Stimulated activated CD4-positive, alpha-beta T cell treated with anti-CD3 and anti-CD28 coated beads, Interleukin-15, amount 100 ng/mL, for 48 hours (primary cell): ENCODE results near the gene TAOK1.
"Not testable (repeated sequence)": the region's sequence is repeated elsewhere in the genome, so short reads cannot be mapped to it uniquely, and the experiment has no call there.

Source experiments
- DNase-seq, 2 donors: peaks; one replicate each; pipeline ENCODE4 v3.0.0-alpha.2; 2020; ENCODE audit warnings: low read depth in 2 of 2

The TAOK1 gene

GRCh38 chr17:29389982-29390850 lies at the start of gene TAOK1:
Gene TAOK1 (plus strand): TSS chr17:29390363. CDS start chr17:29451549, 61,186 bp downstream.
- peak; percentile 97 to 98 for DNase-seq

GRCh38 chr17:29341726-29342125 lies 48.4 kb upstream of the TAOK1 start:
- DNase-seq, result no peak

- no peak for DNase-seq
Observed at GRCh38 chr17:29342158-29342765, 47.9 kb upstream of the TAOK1 start.

GRCh38 chr17:29344201-29344856 lies 45.8 kb upstream of the TAOK1 start:
- no peak for DNase-seq

- no peak for DNase-seq
Observed at GRCh38 chr17:29345066-29345465, 45.1 kb upstream of the TAOK1 start.

- not testable (repeated sequence) for DNase-seq
Observed at GRCh38 chr17:29345470-29345869, 44.7 kb upstream of the TAOK1 start.

- no peak for DNase-seq
Observed at GRCh38 chr17:29346462-29346861, 43.7 kb upstream of the TAOK1 start.

- no peak for DNase-seq
Observed at GRCh38 chr17:29347831-29348629, 42.1 kb upstream of the TAOK1 start.

GRCh38 chr17:29349409-29349808 lies 40.8 kb upstream of the TAOK1 start:
- DNase-seq, result no peak

GRCh38 chr17:29352146-29352545 lies 38.0 kb upstream of the TAOK1 start:
- no peak for DNase-seq

- no peak for DNase-seq
Observed at GRCh38 chr17:29357232-29357631, 32.9 kb upstream of the TAOK1 start.

- no peak for DNase-seq
Observed at GRCh38 chr17:29357821-29358232, 32.3 kb upstream of the TAOK1 start.

GRCh38 chr17:29358416-29358815 lies 31.7 kb upstream of the TAOK1 start:
- DNase-seq, result no peak

GRCh38 chr17:29359777-29360176 lies 30.4 kb upstream of the TAOK1 start:
- no peak for DNase-seq

GRCh38 chr17:29363716-29364115 lies 26.4 kb upstream of the TAOK1 start:
- no peak for DNase-seq

GRCh38 chr17:29364691-29365090 lies 25.5 kb upstream of the TAOK1 start:
- DNase-seq, result no peak

GRCh38 chr17:29368161-29368560 lies 22.0 kb upstream of the TAOK1 start:
- no peak for DNase-seq

GRCh38 chr17:29368926-29369325 lies 21.2 kb upstream of the TAOK1 start:
- DNase-seq, result no peak

GRCh38 chr17:29369831-29370735 lies 20.1 kb upstream of the TAOK1 start:
- peak in 1 of 2 donors; percentile 18 for DNase-seq

GRCh38 chr17:29376667-29377270 lies 13.4 kb upstream of the TAOK1 start:
- no peak for DNase-seq
